Activated T-cell treated with anti-CD3 and anti-CD28 coated beads, Interleukin-2, amount 50 U/mL, for 24 hours (primary cell): ENCODE results near the gene KIF26B.

Experiments
- DNase-seq: peaks from one replicate; pipeline ENCODE4 v3.0.0-alpha.2; 2020
- H3K27ac Mint-ChIP-seq: 2 replicates; pipeline ENCODE4 v1.8.0; 2020; ENCODE audit warnings: mild to moderate bottlenecking, mixed read lengths
- H3K27me3 Mint-ChIP-seq: 2 replicates; pipeline ENCODE4 v1.8.0; 2020; ENCODE audit warnings: mixed read lengths
- H3K36me3 Mint-ChIP-seq: 2 replicates; pipeline ENCODE4 v1.8.0; 2020; ENCODE audit warnings: low read depth, mixed read lengths
- H3K4me1 Mint-ChIP-seq: 2 replicates; pipeline ENCODE4 v1.8.0; 2020; ENCODE audit warnings: low read depth, mixed read lengths
- H3K4me3 Mint-ChIP-seq: 2 replicates; pipeline ENCODE4 v1.8.0; 2020; ENCODE audit warnings: mild to moderate bottlenecking, moderate library complexity, mixed read lengths
- H3K9me3 Mint-ChIP-seq: 2 replicates; pipeline ENCODE4 v1.8.0; 2020; ENCODE audit warnings: mixed read lengths

Gene KIF26B

DNA sequence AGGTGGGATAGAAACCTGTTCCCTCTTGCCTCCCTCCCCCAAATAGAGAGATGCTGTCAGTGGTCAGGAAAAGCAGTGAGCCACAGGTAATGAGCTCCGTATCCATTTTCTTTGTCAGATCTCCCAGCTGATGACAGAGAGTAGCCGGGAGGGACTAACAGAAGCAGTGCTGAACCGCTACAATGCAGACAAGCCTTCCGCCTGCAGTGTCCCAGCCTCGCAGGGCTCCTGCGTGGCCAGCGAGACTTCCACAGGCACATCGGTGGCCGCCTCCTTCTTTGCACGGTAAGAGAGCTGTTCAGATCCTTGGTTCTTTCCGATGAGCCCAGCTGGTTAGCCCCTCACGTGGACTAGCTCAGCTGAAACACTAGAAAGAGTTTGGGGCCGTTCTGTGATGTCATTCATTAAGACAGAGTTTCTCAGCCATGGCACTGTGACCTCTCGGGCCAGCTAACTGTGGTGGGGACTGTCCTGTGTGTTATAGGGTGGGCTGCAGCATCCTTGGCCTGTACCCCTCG lies 264.7 kb downstream of the KIF26B start:
- Mint-ChIP-seq H3K27ac (no peak overlapping the region), H3K27me3 (peaks cover 4% of the 10 kb centered on the region), H3K9me3 (no peaks in the 10 kb centered on the region), H3K36me3 (no peaks in the 10 kb centered on the region), H3K4me1 (no peaks in the 10 kb centered on the region), H3K4me3 (no peak overlapping the region)
- no peak for DNase-seq

DNA sequence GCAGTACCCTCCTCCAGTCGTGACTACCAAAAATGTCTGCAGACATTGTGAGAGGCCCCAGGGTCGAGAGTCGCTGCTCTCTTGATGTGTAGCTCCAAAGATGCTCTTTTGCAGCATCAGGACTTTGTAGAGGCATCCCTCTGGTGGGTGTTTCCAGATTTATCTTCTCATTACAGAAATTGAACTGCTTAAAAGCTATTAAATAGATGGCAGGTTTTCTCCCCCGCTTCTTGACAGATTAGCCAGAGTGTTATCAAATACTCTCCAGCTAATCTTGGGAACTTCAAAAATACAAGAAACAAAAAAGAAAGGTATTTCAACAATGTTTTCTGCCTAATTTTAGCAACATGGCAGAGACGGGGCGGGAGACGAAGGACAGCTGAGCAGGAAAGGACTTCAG lies 265.2 kb downstream of the KIF26B start:
- H3K27ac Mint-ChIP-seq: no peak overlapping the region
- H3K4me1 Mint-ChIP-seq: no peaks in the 10 kb centered on the region
- H3K9me3 Mint-ChIP-seq: no peaks in the 10 kb centered on the region
- no peaks in the 10 kb centered on the region for H3K36me3 Mint-ChIP-seq
- no peak for DNase-seq
- H3K27me3 Mint-ChIP-seq: peaks cover 4% of the 10 kb centered on the region
- no peak overlapping the region for H3K4me3 Mint-ChIP-seq

DNA sequence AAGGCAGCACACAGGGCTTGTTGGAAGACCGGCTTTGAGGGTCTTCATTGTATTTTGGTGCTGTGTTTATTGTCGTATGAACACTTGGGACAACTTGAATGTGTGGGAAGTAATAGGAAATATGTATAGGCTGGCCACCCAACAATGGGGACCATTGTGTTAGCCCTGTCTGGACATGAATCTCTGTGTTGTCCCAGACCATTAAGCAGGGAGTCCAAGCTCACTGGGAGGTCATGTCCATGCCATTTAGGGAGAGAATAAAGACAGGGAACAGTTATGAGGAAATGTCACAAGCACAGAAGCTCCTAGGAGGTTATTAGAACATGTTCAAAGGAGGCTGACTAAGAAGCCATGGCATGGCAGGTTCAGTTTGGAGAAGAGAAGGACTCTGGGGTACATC lies 266.1 kb downstream of the KIF26B start:
- H3K4me1 Mint-ChIP-seq: no peaks in the 10 kb centered on the region
- no peak for DNase-seq
- H3K4me3 Mint-ChIP-seq: no peak overlapping the region
- peaks cover 4% of the 10 kb centered on the region for H3K27me3 Mint-ChIP-seq
- H3K27ac Mint-ChIP-seq: no peak overlapping the region
- no peaks in the 10 kb centered on the region for H3K9me3 Mint-ChIP-seq
- no peaks in the 10 kb centered on the region for H3K36me3 Mint-ChIP-seq

DNA sequence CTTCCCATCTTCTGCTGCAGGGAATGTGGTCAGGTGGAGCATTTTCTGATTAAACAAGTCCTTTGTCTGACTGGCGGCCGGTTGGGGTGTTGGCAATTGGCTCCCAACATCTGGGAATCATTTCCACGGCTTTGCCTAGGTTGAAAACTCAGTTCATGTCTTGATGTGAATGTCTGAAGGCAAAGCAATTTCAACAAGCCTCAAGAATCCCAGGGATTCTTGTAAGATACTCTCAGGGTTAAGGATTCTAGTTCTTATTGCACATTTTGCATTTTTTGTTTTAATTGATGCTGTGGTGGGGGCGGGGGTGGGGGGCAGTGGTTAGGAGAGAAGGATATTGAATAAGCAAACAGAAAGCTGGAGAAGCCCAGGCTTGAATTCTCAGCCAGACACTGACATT lies 273.9 kb downstream of the KIF26B start:
- Mint-ChIP-seq H3K9me3 (no peaks in the 10 kb centered on the region), H3K4me3 (no peak overlapping the region), H3K27me3 (peaks cover 2% of the 10 kb centered on the region), H3K36me3 (no peaks in the 10 kb centered on the region), H3K4me1 (no peaks in the 10 kb centered on the region), H3K27ac (no peak overlapping the region)
- DNase-seq: no peak

DNA sequence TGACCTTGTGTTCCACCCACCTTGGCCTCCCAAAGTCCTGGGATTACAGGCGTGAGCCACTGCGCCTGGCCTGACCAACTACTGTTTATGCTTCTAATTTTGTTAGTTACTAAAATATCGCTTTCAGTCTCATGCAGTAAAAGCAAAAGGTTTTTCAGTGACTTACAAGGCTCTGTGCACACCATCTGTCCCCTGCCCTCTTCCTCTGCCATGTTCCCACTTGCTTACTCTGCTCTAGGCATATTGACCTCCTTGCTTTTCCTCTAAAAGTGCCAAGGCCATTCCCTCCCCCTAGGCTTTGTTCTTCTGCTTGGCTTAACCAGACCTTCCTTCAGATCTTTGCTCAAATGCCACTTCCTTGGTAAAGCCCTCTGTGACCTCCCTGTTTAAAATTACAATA lies 276.9 kb downstream of the KIF26B start:
- Mint-ChIP-seq H3K4me3 (no peak overlapping the region), H3K27me3 (peaks cover 6% of the 10 kb centered on the region), H3K36me3 (no peaks in the 10 kb centered on the region), H3K9me3 (no peaks in the 10 kb centered on the region), H3K27ac (no peak overlapping the region), H3K4me1 (no peaks in the 10 kb centered on the region)
- no peak for DNase-seq

DNA sequence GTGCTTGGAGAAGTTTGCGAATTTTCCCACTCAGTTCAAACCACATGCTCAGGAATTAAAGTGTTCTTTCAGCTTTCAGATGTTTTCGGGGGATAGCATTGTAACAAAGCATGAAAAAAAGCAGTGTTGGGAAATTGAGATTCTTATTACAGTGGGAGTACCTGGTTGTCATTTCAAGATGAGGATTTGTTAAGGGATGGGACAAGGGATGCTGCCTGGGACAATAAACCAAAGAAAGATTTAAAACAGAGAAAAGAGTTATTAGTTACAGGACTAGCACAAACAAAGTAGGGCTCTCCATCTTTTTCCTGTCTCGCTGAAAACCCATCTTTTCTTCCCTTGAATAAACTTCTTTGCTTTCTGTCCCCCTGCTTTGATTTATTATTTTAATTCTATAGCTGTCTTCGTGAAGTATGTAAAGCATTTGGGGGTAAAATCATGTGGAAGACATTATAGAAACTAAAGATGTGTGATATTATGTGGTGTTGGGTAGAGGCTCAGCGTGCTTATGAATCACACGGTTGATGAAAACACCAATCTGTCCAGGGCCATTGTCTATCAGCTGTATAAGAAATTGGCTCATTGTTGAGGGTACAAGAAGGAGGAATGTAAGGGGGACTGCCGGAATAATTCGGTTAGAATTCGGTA lies 277.6 kb downstream of the KIF26B start:
- no peaks in the 10 kb centered on the region for H3K4me1 Mint-ChIP-seq
- H3K27me3 Mint-ChIP-seq: peaks cover 6% of the 10 kb centered on the region
- DNase-seq: no peak
- no peak overlapping the region for H3K27ac Mint-ChIP-seq
- no peaks in the 10 kb centered on the region for H3K9me3 Mint-ChIP-seq
- H3K4me3 Mint-ChIP-seq: no peak overlapping the region
- no peaks in the 10 kb centered on the region for H3K36me3 Mint-ChIP-seq

DNA sequence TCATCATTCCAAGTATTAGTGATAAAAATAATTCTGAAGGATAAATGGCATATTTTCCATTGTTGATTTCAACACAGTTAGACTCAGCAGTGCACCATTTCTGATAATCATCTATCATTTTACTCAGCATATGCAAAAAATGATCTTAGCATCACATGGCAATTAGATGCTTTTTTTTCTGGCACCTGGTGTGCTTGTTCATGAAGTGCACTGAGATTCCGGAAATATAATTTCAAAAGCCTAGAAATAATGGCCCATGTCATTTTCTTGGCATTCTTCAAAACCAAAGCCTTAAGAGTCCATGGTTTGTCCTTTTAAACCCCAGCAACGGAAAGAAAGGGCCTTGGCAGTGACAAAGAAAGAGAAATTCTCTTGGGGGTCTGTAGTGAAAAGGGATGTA lies 278.8 kb downstream of the KIF26B start:
- no peaks in the 10 kb centered on the region for H3K4me1 Mint-ChIP-seq
- H3K27ac Mint-ChIP-seq: no peak overlapping the region
- no peak for DNase-seq
- no peak overlapping the region for H3K4me3 Mint-ChIP-seq
- H3K36me3 Mint-ChIP-seq: no peaks in the 10 kb centered on the region
- peaks cover 8% of the 10 kb centered on the region for H3K27me3 Mint-ChIP-seq
- H3K9me3 Mint-ChIP-seq: no peaks in the 10 kb centered on the region

DNA sequence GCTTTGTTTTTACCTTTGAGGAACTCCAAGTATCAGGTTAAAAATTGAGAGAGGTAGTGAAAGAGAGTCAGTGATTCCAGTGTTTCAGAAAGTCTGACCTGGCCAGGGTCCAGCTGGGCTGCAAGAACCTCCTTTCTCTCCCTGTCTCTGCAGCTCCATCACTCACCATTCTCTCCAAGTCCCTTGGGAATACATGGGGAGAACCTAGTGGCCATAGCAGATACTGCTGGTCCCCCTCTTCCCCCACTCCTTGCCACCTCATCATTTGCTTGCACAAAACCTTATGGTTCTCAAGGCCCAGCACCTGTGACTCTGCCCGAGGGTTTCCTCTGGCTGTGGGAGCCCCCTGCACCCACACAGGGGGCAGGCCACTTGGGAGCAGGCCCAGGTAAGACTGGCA lies 279.5 kb downstream of the KIF26B start:
- H3K36me3 Mint-ChIP-seq: no peaks in the 10 kb centered on the region
- DNase-seq: no peak
- no peak overlapping the region for H3K4me3 Mint-ChIP-seq
- H3K27ac Mint-ChIP-seq: no peak overlapping the region
- H3K4me1 Mint-ChIP-seq: no peaks in the 10 kb centered on the region
- H3K27me3 Mint-ChIP-seq: peaks cover 9% of the 10 kb centered on the region
- no peaks in the 10 kb centered on the region for H3K9me3 Mint-ChIP-seq

DNA sequence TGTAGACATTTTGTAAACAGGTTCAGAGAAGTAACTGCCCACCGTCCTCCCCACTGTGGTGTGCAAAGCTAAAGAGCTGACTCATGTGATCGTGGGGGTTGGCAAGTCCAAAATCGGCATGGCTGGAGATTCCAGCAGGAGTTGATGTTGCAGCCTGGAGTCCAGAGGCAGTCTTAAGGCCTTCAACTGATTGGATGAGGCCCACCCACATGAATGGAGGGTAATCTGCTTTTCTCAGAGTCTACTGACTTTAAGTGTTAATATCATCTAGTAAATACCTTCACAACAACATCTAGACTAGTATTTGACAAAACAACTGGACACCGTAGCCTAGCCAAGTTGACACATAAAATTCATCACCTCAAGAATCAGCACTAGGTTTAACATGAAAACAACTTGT lies 281.6 kb downstream of the KIF26B start:
- Mint-ChIP-seq H3K36me3 (no peaks in the 10 kb centered on the region), H3K9me3 (no peaks in the 10 kb centered on the region), H3K27ac (no peak overlapping the region), H3K4me1 (peaks cover under 1% of the 10 kb centered on the region), H3K4me3 (no peak overlapping the region), H3K27me3 (peaks cover 19% of the 10 kb centered on the region)
- DNase-seq: no peak

DNA sequence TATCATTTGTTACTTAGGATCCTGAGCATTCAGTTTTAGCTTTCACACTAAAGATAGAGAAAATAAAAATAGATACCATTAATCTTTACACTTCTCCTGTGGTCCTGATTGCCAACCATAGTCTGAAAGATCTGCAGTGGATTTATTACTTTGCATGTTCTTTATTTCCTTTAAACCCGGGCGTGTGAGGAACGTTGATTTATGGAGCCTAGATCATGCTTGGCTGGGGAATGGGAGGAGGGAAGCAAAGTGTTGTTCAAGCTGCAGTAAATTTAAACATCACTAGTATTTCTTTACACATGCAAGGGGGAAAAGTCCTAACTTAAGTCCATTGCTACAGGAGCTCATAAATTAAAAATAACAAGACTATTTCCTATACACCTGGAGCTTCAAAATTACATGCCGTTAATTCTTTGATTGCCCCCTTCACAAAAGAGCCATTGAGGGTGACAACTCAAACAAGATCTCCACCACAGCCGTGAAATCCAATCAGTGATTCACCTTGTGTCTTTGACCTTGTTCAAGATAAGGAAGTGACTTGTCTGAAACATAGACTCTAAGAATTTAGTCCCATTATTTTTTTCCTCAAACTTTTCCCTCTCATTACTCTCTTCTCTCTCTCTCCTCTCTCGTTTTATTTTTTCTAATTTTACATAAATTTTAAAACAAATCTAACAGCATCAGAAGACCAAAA lies 282.7 kb downstream of the KIF26B start:
- Mint-ChIP-seq H3K27ac (no peak overlapping the region), H3K36me3 (no peaks in the 10 kb centered on the region), H3K27me3 (peaks cover 30% of the 10 kb centered on the region), H3K9me3 (no peaks in the 10 kb centered on the region), H3K4me3 (no peak overlapping the region), H3K4me1 (peaks cover 2% of the 10 kb centered on the region)
- DNase-seq: no peak

DNA sequence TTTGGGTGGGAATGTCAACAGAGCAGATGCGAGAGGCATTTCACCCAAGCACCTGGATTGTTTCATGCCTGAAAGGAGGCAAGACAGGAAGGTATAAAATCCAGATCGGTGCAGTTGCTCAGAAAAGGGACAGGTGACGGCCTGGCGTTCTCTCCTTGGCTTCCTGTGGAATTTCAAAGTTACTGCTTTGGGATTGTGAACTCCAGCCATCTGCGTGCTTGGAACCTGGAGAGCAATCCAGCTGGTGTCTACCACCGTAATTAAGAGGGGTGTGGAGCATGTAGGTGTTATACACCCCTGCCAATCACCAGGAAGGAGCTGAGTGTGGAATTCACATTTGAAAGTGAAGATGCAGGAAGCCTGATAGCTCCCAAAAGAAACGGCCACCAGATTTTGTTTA lies 286.1 kb downstream of the KIF26B start:
- DNase-seq: no peak
- no peaks in the 10 kb centered on the region for H3K36me3 Mint-ChIP-seq
- H3K27ac Mint-ChIP-seq: no peak overlapping the region
- H3K4me3 Mint-ChIP-seq: no peak overlapping the region
- H3K9me3 Mint-ChIP-seq: no peaks in the 10 kb centered on the region
- peaks cover 30% of the 10 kb centered on the region for H3K27me3 Mint-ChIP-seq
- peaks cover 2% of the 10 kb centered on the region for H3K4me1 Mint-ChIP-seq

DNA sequence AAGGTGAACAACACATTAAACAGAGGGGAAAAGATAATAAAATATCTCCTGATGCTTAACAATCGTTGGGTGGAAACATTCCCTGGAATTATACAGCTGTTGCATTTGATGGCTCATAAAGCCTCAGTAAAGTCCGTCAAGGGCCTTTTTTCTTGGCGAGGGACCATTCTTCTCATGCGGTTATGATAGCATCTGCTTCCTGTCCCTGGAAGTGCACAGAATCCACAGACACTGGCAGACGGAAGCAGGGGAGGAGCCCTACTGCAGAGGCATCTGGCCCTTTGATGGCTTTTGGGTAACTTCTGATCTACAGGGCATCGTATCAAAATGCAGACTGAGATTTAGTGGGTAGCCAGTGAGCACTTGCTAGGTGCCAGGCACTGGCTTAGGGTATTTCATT lies 286.9 kb downstream of the KIF26B start:
- H3K4me3 Mint-ChIP-seq: no peak overlapping the region
- H3K36me3 Mint-ChIP-seq: no peaks in the 10 kb centered on the region
- DNase-seq: no peak
- no peaks in the 10 kb centered on the region for H3K9me3 Mint-ChIP-seq
- H3K27ac Mint-ChIP-seq: no peak overlapping the region
- H3K4me1 Mint-ChIP-seq: peaks cover 2% of the 10 kb centered on the region
- peaks cover 25% of the 10 kb centered on the region for H3K27me3 Mint-ChIP-seq

DNA sequence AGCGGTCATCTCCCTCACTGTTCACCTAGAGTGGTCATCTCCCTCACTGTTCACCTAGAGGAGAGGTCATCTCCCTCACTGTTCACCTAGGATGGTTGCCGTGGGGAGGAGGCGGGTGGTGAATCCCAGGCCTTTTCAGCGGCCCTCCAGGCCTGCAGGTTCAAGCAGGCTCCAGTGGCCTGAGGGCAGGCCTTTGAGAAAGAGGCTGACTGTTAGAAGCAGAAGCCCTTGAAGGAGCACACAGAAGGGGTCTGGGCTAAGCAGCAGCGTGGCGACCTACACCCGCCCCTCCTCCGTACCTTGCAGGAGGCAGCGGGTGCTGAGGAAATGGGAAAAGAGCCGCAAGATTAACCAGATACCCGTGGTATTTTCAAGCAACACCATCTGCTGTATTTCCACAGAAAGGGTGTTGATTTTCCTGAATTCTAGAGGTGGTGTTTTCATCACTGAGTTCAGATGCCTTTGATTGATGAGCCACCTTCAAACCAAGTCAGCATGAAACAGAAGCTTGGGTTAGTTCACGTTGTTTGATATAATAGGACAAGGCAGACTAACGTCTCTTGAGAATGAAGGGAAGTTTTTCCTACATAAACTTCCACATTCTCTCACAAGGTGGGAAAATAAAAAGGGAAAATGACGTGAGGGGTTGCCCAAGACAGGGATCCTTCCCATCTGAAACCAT lies 289.5 kb downstream of the KIF26B start:
- Mint-ChIP-seq H3K4me3 (no peak overlapping the region), H3K27ac (no peak overlapping the region), H3K27me3 (peaks cover 23% of the 10 kb centered on the region), H3K4me1 (peaks cover 2% of the 10 kb centered on the region), H3K36me3 (no peaks in the 10 kb centered on the region), H3K9me3 (no peaks in the 10 kb centered on the region)
- DNase-seq: no peak

DNA sequence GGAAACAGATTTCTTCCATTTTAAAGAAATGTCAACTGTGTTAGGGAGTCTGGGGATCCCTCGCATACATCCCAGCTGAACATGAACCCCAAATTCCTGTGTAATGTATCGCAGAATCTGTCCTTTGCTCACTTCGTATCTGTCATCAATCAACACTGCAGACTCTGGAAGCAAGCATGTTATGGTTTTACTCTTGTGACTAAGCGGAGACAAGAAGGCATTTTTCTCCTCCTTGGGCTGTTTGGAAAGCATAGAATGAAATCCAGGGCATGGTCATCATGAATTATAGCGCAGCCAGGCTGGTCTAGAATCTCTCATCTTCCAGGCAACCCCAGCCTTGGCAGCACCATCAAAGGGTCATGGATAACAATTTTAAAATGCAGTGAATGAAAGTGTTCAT lies 290.2 kb downstream of the KIF26B start:
- H3K27ac Mint-ChIP-seq: no peak overlapping the region
- peaks cover 2% of the 10 kb centered on the region for H3K4me1 Mint-ChIP-seq
- no peaks in the 10 kb centered on the region for H3K36me3 Mint-ChIP-seq
- no peak overlapping the region for H3K4me3 Mint-ChIP-seq
- no peak for DNase-seq
- peaks cover 23% of the 10 kb centered on the region for H3K27me3 Mint-ChIP-seq
- H3K9me3 Mint-ChIP-seq: no peaks in the 10 kb centered on the region

DNA sequence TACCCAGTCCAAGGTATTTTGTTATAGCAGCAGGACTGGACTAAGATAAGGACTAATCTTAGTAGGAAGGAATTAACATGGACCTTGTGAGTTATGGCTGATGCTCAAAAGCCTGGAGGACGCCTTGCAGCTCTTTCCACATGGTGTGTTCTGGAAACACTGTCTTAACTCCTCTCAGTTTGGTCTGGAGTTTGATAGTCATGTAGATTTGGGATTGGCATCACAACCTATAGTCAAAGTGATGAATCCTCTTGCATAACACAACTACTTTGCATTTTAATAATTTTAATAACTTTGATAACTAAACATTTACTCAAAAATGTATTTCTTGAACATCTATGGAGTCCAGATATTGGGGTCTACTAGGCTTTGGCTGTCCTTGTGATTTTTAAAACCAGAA lies 293.7 kb downstream of the KIF26B start:
- H3K4me3 Mint-ChIP-seq: no peak overlapping the region
- no peaks in the 10 kb centered on the region for H3K9me3 Mint-ChIP-seq
- H3K27me3 Mint-ChIP-seq: no peaks in the 10 kb centered on the region
- H3K36me3 Mint-ChIP-seq: no peaks in the 10 kb centered on the region
- no peak for DNase-seq
- no peak overlapping the region for H3K27ac Mint-ChIP-seq
- no peaks in the 10 kb centered on the region for H3K4me1 Mint-ChIP-seq
